ENCODE data around the gene ZNF736. TPM values are rescaled to one million over a fixed set of nuclear protein-coding genes. Genes with fewer than 3 reads are reported as not detected.
"Not testable (repeated sequence)": the region's sequence is repeated elsewhere in the genome, so short reads cannot be mapped to it uniquely, and the experiment has no call there.

The ZNF736 gene
- 10 to 100 TPM; 22.8 to 23.7 TPM for total RNA-seq

- Mint-ChIP-seq H3K4me1 (peaks cover 9% of the 10 kb centered on the region), H3K27ac (peak within 1 kb of the TSS; percentile 97), H3K36me3 (ENCODE audit: low read depth) (peaks cover 25% of the 10 kb centered on the region), H3K27me3 (no peaks in the 10 kb centered on the region), H3K4me3 (peak within 1 kb of the TSS; percentile 94), H3K9me3 (no peaks in the 10 kb centered on the region)
- ATAC-seq (replicated peaks): peak; percentile 100
Measured at GRCh38 chr7:64313740-64314491, at the start of gene ZNF736. TSS of gene ZNF736 (plus strand) at chr7:64313961. CDS start at chr7:64314151, 190 bp downstream.

- H3K27me3 Mint-ChIP-seq: peaks cover 3% of the 10 kb centered on the region
- H3K9me3 Mint-ChIP-seq: peaks cover 12% of the 10 kb centered on the region
- no peak overlapping the region for H3K4me3 Mint-ChIP-seq
- no peak overlapping the region for H3K27ac Mint-ChIP-seq
- no peaks in the 10 kb centered on the region for H3K4me1 Mint-ChIP-seq
- no peaks in the 10 kb centered on the region for H3K36me3 Mint-ChIP-seq (ENCODE audit: low read depth)
- ATAC-seq (replicated peaks): no peak
Measured at GRCh38 chr7:64266341-64266919, 47.3 kb upstream of the ZNF736 start.

GRCh38 chr7:64277630-64278029 is 36.1 kb upstream of the ZNF736 start:
- no peaks in the 10 kb centered on the region for H3K27me3 Mint-ChIP-seq
- ATAC-seq (replicated peaks): no peak
- no peaks in the 10 kb centered on the region for H3K36me3 Mint-ChIP-seq (ENCODE audit: low read depth)
- no peak overlapping the region for H3K27ac Mint-ChIP-seq
- H3K4me1 Mint-ChIP-seq: no peaks in the 10 kb centered on the region
- H3K4me3 Mint-ChIP-seq: no peak overlapping the region
- no peaks in the 10 kb centered on the region for H3K9me3 Mint-ChIP-seq

- Mint-ChIP-seq H3K4me1 (no peaks in the 10 kb centered on the region), H3K27me3 (no peaks in the 10 kb centered on the region), H3K36me3 (ENCODE audit: low read depth) (no peaks in the 10 kb centered on the region), H3K9me3 (no peaks in the 10 kb centered on the region), H3K4me3 (no peak overlapping the region), H3K27ac (no peak overlapping the region)
- ATAC-seq (replicated peaks): no peak
Measured at GRCh38 chr7:64294701-64295420, 18.9 kb upstream of the ZNF736 start.

GRCh38 chr7:64297418-64297817 is 16.3 kb upstream of the ZNF736 start:
- not testable (repeated sequence) for H3K27me3 Mint-ChIP-seq; H3K27ac Mint-ChIP-seq; H3K4me1 Mint-ChIP-seq; H3K9me3 Mint-ChIP-seq; H3K4me3 Mint-ChIP-seq; H3K36me3 Mint-ChIP-seq (ENCODE audit: low read depth)
- peak; percentile 86 for ATAC-seq (replicated peaks)

GRCh38 chr7:64300641-64301405 is 12.9 kb upstream of the ZNF736 start:
- Mint-ChIP-seq H3K4me3 (no peak overlapping the region), H3K36me3 (ENCODE audit: low read depth) (no peaks in the 10 kb centered on the region), H3K4me1 (no peaks in the 10 kb centered on the region), H3K27ac (no peak overlapping the region), H3K9me3 (no peaks in the 10 kb centered on the region), H3K27me3 (no peaks in the 10 kb centered on the region)
- no peak for ATAC-seq (replicated peaks)

- Mint-ChIP-seq H3K4me1 (peaks cover 11% of the 10 kb centered on the region), H3K9me3 (no peaks in the 10 kb centered on the region), H3K4me3 (peak overlapping the region; percentile 99), H3K27me3 (no peaks in the 10 kb centered on the region), H3K36me3 (ENCODE audit: low read depth) (peaks cover 5% of the 10 kb centered on the region), H3K27ac (peak overlapping the region; percentile 99)
- ATAC-seq (replicated peaks): peak; percentile 96
Measured at GRCh38 chr7:64307254-64308015, 6.3 kb upstream of the ZNF736 start.

- Mint-ChIP-seq H3K4me1 (peaks cover 15% of the 10 kb centered on the region), H3K27me3 (no peaks in the 10 kb centered on the region), H3K4me3 (peak overlapping the region; percentile 99), H3K27ac (peak overlapping the region; percentile 99), H3K9me3 (no peaks in the 10 kb centered on the region), H3K36me3 (ENCODE audit: low read depth) (peaks cover 5% of the 10 kb centered on the region)
- ATAC-seq (replicated peaks): no peak
Measured at GRCh38 chr7:64308016-64308270, 5.8 kb upstream of the ZNF736 start.

- no peak for ATAC-seq (replicated peaks)
- H3K9me3 Mint-ChIP-seq: no peaks in the 10 kb centered on the region
- no peak overlapping the region for H3K27ac Mint-ChIP-seq
- H3K4me1 Mint-ChIP-seq: peaks cover 21% of the 10 kb centered on the region
- no peak overlapping the region for H3K4me3 Mint-ChIP-seq
- peaks cover 8% of the 10 kb centered on the region for H3K36me3 Mint-ChIP-seq (ENCODE audit: low read depth)
- no peaks in the 10 kb centered on the region for H3K27me3 Mint-ChIP-seq
Measured at GRCh38 chr7:64310426-64310825, 3.3 kb upstream of the ZNF736 start.

- H3K36me3 Mint-ChIP-seq (ENCODE audit: low read depth): peaks cover 23% of the 10 kb centered on the region
- peak overlapping the region; percentile 97 for H3K27ac Mint-ChIP-seq
- H3K4me3 Mint-ChIP-seq: peak overlapping the region; percentile 94
- no peak for ATAC-seq (replicated peaks)
- H3K27me3 Mint-ChIP-seq: no peaks in the 10 kb centered on the region
- H3K4me1 Mint-ChIP-seq: peaks cover 12% of the 10 kb centered on the region
- no peaks in the 10 kb centered on the region for H3K9me3 Mint-ChIP-seq
Measured at GRCh38 chr7:64312826-64313225, 935 bp upstream of the ZNF736 start.

- peaks cover 28% of the 10 kb centered on the region for H3K36me3 Mint-ChIP-seq (ENCODE audit: low read depth)
- no peak for ATAC-seq (replicated peaks)
Measured at GRCh38 chr7:64314566-64314965, 805 bp downstream of the ZNF736 start.

GRCh38 chr7:64316031-64316742 is 2.4 kb downstream of the ZNF736 start:
- not testable (repeated sequence) for ATAC-seq (replicated peaks); H3K4me1 Mint-ChIP-seq; H3K27me3 Mint-ChIP-seq; H3K27ac Mint-ChIP-seq; H3K9me3 Mint-ChIP-seq
- Mint-ChIP-seq H3K4me3 (peak overlapping the region; percentile 94), H3K36me3 (ENCODE audit: low read depth) (peaks cover 35% of the 10 kb centered on the region)

More at GRCh38 chr7:64314566-64314965, 805 bp downstream of the ZNF736 start:
- Mint-ChIP-seq H3K4me3 (peak overlapping the region; percentile 94), H3K9me3 (no peaks in the 10 kb centered on the region), H3K27me3 (no peaks in the 10 kb centered on the region), H3K27ac (peak overlapping the region; percentile 97), H3K4me1 (peaks cover 9% of the 10 kb centered on the region)
